ENCODE results near the gene SLC24A3.

SLC24A3 gene

DNA sequence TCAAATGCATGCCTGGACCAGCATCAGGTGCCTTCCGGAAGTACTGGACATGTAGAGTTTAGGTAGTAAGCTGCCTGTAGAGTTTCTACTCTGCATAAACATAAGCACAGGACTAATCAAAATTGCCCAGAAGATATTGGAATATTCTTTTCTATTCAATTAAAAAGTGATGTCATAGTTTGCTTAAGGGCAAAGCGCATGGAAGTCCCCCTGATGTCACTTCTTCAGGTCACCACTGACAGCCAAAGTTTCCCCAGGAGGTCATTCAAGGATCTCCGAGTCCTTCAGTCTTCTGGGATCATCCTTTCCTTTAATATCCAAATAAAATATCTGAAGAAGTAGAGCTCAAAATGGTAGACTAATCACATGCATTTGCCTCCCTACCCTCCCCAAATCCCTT lies 528.1 kb downstream of the SLC24A3 start:
- H3K36me3 ChIP-seq (ENCODE audit: control insufficient read depth in 2 of 2, insufficient read depth in 1 of 2, low read length in 2 of 2): no peaks in the 10 kb centered on the region
- H3K4me1 ChIP-seq (ENCODE audit: control insufficient read depth, insufficient read depth, low read length): peaks cover 3% of the 10 kb centered on the region; the same call in 1 of the 2 replicates
- H3K27ac ChIP-seq (ENCODE audit: extremely low read depth, low read depth, low read length): no peak overlapping the region
- TF ChIP-seq, protein P1, sequence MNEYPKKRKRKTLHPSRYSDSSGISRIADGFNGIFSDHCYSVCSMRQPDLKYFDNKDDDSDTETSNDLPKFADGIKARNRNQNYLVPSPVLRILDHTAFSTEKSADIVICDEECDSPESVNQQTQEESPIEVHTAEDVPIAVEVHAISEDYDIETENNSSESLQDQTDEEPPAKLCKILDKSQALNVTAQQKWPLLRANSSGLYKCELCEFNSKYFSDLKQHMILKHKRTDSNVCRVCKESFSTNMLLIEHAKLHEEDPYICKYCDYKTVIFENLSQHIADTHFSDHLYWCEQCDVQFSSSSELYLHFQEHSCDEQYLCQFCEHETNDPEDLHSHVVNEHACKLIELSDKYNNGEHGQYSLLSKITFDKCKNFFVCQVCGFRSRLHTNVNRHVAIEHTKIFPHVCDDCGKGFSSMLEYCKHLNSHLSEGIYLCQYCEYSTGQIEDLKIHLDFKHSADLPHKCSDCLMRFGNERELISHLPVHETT (tag by site-specific recombination; IDR thresholded peaks at IDR 0.05): no peak
- TF ChIP-seq, protein P2, sequence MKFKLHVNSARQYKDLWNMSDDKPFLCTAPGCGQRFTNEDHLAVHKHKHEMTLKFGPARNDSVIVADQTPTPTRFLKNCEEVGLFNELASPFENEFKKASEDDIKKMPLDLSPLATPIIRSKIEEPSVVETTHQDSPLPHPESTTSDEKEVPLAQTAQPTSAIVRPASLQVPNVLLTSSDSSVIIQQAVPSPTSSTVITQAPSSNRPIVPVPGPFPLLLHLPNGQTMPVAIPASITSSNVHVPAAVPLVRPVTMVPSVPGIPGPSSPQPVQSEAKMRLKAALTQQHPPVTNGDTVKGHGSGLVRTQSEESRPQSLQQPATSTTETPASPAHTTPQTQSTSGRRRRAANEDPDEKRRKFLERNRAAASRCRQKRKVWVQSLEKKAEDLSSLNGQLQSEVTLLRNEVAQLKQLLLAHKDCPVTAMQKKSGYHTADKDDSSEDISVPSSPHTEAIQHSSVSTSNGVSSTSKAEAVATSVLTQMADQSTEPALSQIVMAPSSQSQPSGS (tag by site-specific recombination; IDR thresholded peaks at IDR 0.05; ENCODE audit: low read depth): peak; percentile 37; the same call in 1 of the 2 replicates
- ChIA-PET CTCF (interaction anchor here (1.1 kb wide), 1 partner anchor 48 kb away, joined by 3 read pairs; no protein-coding TSS in a partner anchor), POLR2A (no interaction called here)
- no peaks in the 10 kb centered on the region for H3K9me3 ChIP-seq (ENCODE audit: control insufficient read depth, insufficient read depth, low read depth, low read length)
- H3K4me3 ChIP-seq (ENCODE audit: low read depth, low read length): no peak overlapping the region

GRCh38 chr20:19741924-19742323 lies 529.5 kb downstream of the SLC24A3 start:
- H3K4me1 ChIP-seq (ENCODE audit: control insufficient read depth, insufficient read depth, low read length): no peaks in the 10 kb centered on the region
- POLR2A ChIA-PET: no interaction called here
- H3K36me3 ChIP-seq (ENCODE audit: control insufficient read depth in 2 of 2, insufficient read depth in 1 of 2, low read length in 2 of 2): no peaks in the 10 kb centered on the region
- TF ChIP-seq ZNF529 (tag by site-specific recombination; IDR thresholded peaks at IDR 0.05; ENCODE audit: insufficient replicate concordance) (no peak), OSR2 (tag by site-specific recombination; IDR thresholded peaks at IDR 0.05) (no peak), OVOL3 (tag by site-specific recombination; IDR thresholded peaks at IDR 0.05) (no peak), ZNF629 (tag by site-specific recombination; IDR thresholded peaks at IDR 0.05) (no peak), ZNF501 (tag by site-specific recombination; IDR thresholded peaks at IDR 0.05) (no peak), ZNF426 (tag by site-specific recombination; IDR thresholded peaks at IDR 0.05) (no peak), ZNF416 (tag by site-specific recombination; IDR thresholded peaks at IDR 0.05) (no peak), ZNF112 (tag by site-specific recombination; IDR thresholded peaks at IDR 0.05) (no peak), ZNF785 (tag by site-specific recombination; IDR thresholded peaks at IDR 0.05) (no peak), ZBTB1 (tag by site-specific recombination; IDR thresholded peaks at IDR 0.05) (no peak), HOXD13 (CRISPR knock-in tag; IDR thresholded peaks at IDR 0.05; ENCODE audit: borderline replicate concordance) (no peak), KLF1 (tag by site-specific recombination; IDR thresholded peaks at IDR 0.05) (no peak), ZNF423 (tag by site-specific recombination; IDR thresholded peaks at IDR 0.05) (no peak), ZNF473 (tag by site-specific recombination; IDR thresholded peaks at IDR 0.05) (no peak), ZNF266 (tag by site-specific recombination; IDR thresholded peaks at IDR 0.05; ENCODE audit: low read depth) (no peak), ZNF175 (tag by site-specific recombination; IDR thresholded peaks at IDR 0.05) (no peak)
- TF ChIP-seq, protein P3, sequence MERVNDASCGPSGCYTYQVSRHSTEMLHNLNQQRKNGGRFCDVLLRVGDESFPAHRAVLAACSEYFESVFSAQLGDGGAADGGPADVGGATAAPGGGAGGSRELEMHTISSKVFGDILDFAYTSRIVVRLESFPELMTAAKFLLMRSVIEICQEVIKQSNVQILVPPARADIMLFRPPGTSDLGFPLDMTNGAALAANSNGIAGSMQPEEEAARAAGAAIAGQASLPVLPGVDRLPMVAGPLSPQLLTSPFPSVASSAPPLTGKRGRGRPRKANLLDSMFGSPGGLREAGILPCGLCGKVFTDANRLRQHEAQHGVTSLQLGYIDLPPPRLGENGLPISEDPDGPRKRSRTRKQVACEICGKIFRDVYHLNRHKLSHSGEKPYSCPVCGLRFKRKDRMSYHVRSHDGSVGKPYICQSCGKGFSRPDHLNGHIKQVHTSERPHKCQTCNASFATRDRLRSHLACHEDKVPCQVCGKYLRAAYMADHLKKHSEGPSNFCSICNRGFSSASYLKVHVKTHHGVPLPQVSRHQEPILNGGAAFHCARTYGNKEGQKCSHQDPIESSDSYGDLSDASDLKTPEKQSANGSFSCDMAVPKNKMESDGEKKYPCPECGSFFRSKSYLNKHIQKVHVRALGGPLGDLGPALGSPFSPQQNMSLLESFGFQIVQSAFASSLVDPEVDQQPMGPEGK (tag by site-specific recombination; IDR thresholded peaks at IDR 0.05): no peak
- TF ChIP-seq, protein P4, sequence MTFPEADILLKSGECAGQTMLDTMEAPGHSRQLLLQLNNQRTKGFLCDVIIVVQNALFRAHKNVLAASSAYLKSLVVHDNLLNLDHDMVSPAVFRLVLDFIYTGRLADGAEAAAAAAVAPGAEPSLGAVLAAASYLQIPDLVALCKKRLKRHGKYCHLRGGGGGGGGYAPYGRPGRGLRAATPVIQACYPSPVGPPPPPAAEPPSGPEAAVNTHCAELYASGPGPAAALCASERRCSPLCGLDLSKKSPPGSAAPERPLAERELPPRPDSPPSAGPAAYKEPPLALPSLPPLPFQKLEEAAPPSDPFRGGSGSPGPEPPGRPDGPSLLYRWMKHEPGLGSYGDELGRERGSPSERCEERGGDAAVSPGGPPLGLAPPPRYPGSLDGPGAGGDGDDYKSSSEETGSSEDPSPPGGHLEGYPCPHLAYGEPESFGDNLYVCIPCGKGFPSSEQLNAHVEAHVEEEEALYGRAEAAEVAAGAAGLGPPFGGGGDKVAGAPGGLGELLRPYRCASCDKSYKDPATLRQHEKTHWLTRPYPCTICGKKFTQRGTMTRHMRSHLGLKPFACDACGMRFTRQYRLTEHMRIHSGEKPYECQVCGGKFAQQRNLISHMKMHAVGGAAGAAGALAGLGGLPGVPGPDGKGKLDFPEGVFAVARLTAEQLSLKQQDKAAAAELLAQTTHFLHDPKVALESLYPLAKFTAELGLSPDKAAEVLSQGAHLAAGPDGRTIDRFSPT (tag by site-specific recombination; IDR thresholded peaks at IDR 0.05): no peak
- no peaks in the 10 kb centered on the region for H3K9me3 ChIP-seq (ENCODE audit: control insufficient read depth, insufficient read depth, low read depth, low read length)
- no peak overlapping the region for H3K4me3 ChIP-seq (ENCODE audit: low read depth, low read length)
- H3K27ac ChIP-seq (ENCODE audit: extremely low read depth, low read depth, low read length): no peak overlapping the region
- CTCF ChIA-PET: interaction anchor here (0.6 kb wide), 1 partner anchor 39 kb away, joined by 3 read pairs; no protein-coding TSS in a partner anchor
